ENCODE data around the gene S100A4.
A peak's percentile ranks its signal among the peaks of the same experiment; 100 is the strongest.

The S100A4 gene

DNA sequence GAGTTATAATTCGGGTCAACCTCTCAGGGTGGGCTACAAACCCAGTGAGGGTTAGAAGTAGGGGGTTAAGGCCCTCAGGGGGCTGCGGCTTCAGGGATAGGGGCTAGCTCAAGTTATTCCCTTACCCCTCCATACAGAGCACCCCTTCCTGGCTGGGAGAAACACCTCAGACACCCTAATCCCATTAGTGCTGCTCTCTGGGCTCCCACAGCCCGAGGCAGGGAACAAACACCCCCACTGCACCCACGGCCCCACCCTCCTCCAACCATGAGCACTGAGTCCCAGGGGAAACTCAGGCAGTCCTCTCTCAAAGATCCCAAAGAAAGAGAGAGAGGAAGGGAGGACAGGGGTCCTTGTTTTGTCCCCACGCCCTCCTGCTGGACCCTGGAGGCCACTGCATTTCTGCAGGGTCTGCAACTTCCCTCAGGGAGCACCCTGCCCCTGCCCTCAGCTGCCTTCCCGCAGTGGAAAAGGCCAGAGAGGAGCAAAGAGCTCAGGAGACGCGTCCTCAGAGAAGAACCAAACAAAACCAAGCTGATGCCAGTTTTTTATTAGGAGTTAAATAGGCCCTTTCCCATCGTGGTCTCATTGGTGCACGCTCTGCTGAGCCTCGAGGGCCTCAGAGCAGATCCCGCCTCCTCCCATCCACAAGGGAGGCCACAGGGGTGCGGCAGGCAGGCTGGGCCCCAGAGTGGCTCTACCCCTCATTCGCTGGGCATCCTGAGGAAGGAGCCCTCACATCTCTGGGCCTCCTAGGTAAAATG, 1.4 kb upstream of the S100A4 start:
- no peak for DNase-seq

DNA sequence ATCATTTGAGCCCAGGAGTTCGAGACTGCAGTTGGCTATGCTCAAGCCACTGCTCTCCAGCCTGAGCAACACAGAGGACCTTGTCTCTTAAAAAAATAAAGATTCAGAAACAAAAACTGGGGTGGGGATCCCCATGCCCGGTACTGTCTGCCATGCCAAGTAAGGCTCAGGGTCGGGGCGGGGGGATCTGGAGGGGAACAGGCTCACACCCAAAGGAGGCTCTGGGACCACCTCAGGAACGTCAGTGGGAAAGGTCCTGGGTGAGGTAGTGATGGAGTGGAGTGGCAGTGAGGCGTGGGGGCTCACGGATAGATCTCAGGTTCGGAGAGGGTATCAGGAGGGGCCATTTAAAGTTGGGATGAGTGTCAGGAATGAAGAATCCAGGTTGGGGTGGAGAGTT, 765 bp upstream of the S100A4 start:
- DNase-seq = no peak

DNA sequence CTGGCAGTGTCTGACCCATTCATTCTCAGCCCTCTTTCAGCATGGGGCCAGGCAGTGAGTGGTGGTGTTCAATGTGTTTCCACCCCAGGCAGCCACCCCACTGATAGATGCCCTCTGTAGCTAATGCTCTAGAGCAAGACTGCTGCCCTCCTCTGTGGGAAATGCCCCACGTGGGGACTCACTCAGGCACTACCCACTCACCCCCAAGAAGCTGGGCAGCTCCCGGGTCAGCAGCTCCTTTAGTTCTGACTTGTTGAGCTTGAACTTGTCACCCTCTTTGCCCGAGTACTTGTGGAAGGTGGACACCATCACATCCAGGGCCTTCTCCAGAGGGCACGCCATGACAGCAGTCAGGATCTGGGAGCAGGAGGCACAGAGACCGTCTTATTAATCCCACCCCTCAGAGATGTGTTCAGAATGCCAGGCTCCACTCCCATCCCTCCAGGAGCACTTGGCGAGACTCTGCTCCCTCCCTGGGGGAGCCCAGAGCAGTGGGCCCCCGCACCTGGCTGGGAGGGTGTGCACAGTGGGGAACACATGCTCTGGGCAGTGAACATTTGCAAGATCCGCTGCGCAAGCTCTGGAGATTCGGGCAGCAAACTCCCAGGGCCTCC, 1.0 kb downstream of the S100A4 start:
- DNase-seq = no peak

DNA sequence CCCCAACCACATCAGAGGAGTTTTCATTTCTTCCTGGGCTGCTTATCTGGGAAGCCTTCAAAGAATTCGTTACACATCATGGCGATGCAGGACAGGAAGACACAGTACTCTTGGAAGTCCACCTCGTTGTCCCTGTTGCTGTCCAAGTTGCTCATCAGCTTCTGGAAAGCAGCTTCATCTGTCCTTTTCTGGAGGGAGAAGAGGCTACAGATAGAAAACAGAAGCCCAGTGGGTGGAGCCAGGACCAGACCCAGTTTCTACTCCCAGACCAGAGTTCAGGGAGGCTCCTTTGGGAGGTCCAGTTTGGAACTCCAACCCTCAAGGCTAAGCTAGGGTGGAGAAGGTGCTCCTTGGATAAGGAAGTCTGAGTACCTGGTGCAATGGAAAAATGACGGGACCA, 1.9 kb downstream of the S100A4 start:
- no peak for DNase-seq

DNA sequence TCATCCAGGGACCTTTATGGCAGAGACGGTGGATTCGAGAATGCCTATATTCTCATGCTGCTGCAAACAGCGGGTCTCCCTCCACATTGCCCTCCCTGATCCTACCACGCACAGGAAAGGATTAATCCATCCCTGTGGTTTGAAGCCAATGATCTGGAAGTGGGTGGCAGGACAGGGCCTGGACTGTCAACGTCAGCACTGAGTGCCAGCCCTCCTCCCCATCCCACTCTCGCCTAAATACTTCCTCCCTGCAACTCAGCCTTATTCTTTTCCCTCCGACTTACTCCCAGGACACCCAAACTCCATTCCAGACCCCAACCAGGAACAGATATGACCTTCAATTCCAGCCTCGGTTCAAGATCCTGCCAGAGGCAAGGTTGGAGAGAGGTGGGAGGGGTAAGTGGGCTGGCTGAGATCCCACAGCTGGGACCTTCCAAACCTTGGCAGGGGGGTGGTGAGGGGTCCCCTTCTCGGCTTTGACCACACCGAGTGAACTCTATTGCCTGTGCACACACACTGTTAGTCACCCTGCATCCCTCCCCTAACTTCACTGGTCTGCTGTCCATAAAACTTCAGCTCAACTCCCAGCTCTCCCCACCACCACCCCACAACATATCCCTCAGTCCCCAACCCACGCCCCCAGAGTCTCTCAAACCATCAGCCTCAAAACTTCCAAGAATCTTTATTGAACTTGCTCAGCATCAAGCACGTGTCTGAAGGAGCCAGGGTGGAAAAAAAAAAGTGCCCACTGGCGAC, 2.5 kb downstream of the S100A4 start:
- no peak for DNase-seq

DNA sequence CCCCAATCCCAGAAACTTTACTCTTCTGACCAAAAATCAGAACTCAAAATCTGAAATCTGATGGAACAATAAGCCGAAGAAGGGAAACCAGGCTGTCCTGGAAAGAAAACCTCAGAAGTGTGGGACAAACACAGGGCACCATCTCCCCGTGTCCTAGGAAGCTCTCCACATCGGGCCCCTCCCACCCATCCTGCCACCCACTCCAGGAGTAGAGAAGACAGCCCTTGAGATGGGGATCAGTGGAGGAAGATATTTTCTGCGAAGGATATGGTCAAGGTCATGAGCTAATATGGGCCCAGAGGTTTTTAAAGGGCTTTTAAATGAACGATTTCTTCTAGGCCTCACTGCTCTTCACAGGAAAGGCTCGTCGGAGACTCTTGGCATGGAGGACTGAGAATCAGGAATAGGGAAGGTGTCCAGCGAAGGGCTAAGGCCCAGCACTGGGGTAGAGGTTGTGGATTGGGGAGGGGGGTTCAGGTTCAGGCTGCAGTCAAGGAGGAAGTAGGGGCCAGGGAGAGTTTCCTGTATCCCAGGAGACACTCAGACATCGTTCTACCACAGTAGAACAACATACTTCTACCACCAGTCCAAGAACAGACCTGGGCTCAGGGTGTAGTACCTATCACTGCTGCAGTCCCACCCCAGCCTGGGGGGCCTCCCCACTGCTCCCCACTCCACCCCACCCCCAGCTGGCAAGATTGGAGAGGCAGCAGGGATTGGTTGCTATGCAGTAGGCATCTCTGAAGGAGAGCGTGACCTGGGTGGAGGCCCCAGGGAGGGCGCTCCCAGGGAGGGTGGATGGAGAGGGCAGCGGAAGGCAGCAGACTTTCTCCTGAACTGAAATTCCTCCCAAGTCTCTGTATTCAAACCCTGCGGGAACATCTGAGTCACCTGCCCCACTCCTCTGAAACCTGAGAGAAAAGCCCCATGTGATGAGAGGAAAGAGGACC, 3.7 kb downstream of the S100A4 start:
- DNase-seq = no peak

DNA sequence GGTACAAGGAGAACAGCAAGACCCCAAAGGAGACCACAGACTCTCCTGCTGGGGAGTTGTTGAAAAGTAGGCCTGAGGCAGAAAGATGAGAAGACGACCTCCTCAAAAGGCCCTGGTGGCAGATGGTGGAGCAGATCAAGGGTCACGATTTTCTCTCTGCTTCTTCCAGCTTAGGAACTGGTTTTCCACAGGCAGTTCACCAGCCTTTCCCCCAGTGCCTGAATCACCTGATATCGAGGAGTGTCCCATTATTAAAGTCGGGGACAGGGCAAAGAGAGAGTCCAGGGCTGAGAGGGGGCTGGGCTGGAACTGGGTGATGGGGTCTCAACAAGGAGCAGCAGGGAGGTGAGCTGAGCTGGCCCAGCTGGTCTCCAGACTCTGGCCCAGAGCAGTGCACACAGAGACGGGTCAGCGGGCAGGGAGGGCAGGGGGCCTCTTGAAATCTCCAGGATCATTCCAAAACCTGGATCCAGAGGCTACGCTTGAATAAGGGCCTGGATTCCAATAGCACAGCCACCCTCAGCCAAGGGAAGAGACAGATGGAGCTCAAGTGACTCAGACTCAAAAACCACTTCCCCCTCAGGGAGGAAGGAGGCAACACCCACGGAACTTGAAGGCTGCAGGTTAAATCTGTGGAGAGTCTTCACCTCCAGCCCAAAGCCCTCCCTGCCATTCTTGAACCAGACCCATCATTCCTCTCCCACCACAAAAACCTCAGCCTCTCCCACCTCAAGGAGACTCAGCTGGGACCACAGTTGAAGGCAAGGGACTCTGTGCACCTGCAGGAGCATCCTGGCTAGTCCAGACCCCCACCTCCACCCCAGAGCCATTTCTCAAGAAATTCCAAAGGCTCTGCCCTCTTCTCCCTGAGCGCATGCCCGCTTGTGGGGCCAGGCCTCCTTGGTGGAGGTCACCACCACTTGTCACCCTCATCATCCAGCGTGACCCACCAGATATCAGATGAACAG, 4.9 kb downstream of the S100A4 start, which contains the start of gene S100A5:
S100A5 (minus strand) TSS at position 541 of the 968 bp plus-strand sequence. CDS start 743 bp downstream, outside the sequence.
- DNase-seq = peak in 3 of 5 donors; percentile 38 to 82 (median 43)

DNA sequence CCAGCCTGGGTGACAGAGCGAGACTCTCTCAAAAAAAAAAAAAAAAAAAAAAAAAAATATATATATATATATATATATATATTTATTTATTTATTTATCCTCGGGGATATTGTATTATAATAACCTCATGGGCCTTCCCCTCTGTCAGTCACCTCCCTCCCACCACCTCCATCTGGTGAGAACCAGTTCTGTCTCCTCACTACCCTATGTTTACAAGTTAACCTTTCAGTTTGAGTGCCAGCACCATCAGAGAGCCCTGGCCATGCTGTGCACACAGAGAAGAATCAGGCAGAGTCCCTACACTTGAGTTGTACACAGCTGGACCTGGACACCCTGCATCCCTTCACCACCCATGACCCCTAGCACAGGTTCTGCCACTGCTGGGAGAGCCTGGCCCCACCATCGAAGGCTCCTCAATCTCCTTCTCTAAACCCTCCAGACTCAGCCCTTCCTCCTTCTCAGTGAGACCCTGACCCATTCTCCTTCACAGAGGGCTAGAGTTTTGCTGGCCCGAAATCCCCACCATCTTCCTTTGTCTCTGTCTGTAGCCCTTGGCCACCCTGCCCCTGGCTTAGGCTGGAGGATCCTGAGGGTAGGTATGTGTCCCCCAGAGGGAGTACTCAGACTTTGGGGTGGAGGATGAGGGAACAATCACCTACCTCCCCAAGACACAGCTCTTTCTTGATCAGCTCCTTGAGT, 6.1 kb downstream of the S100A4 start:
- no peak for DNase-seq

DNA sequence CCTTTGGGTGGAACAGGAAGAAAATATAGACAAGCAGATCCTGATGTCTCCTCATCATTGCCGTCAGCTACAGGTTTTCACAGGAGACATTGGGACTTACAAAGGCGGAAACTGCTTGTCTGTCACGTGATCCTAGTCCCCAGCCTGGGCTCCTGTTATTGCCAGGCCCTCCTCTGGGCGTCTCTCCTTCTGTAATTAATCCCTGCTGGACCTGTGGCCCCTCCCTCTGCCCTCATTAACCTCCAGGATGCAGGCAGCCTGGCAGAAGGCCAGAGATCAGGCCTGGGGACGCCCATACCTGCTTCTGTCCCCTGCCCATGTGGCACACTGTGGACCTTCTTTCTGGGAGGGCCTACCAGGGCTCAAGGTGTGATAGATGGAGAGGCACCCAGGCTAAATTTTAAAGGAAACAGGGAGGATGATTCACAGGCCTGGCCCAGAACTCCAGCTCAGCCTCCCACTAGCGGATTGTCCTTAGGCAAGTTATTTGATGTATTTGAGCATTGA, 7.2 kb downstream of the S100A4 start:
- no peak for DNase-seq

DNA sequence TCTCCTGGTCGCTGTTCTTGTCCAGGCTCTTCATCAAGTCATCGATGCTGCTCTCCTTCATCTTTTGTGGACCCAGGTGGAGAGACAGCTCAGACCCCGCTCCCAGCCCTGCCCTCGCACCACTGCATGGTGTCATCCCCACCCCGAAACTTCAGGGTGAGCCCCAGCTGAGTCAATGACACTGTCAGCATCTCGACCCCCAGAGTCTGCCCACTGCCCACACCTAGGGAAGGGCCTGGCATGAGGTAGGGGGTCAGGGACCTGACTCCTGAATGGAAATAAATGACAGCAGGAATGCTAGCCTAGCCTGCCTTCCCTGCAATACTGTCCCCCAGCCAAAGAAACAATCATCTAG, 8.3 kb downstream of the S100A4 start:
- DNase-seq = no peak

DNA sequence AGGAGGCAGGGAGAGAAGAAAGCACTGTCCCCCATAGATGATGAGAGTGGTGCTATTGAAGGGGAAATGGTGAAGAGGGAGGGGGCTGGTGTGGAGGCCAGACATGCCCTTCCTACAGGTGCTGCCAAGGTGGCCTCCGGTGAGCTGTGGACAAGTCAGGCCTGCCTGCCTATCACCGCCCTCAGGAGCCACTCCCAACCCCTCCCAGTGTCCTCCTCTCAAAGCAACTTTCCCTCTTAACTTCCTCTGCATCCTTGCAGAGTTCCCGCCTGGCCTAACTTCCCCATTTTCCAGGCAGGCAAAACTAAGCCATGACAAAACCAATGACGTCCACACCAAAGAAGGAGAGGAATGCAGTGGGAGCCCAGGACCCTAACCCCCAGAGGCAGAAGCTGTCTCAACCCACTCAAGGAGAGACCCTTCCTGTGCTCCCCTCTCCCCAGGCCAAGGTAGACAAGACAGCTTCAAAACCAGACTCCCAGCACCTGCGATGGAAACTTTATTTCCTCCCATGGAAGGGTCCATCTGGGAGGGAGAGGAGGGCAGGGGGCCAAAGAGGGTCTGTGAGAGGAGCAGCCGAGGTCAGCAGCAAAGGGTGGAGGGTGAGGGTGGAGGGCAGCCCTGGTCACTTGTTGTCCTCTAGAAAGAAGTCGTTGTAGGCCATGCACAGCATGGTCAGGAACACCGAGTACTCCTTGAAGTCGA, 8.8 kb downstream of the S100A4 start:
- no peak for DNase-seq

DNA sequence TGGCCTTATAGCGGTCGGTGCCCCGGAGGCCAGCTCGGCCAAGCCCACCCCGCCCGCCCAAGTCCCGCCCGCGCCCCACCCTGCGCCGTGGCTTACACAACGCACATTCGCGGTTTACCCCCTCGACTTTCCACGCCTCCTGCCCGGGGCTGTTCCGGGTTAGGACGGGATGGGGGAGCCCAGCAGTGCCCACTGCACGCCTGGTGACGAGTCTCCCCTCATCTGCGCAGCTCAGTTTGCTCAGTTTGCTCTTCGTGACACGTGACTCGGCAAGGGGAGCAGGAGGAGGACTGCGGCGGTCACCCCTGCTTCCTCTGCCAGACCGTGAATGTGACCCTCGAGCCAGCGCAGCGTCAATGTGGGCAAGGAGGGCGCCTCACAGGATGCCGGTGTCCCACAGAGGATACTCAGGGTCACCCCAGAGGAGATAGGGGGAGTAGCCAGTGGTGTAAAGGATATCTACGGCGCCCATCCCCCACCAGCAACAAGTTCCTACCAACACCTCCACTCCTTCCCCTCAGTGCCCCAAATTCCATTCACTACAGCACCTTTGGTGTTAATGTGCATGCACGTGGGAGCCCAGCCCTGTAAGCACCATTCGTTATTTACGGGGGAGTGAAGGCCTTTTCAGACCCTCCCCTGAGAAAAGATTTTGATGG, 9.5 kb downstream of the S100A4 start:
- DNase-seq = peak; percentile 63 to 88 (median 76)

DNA sequence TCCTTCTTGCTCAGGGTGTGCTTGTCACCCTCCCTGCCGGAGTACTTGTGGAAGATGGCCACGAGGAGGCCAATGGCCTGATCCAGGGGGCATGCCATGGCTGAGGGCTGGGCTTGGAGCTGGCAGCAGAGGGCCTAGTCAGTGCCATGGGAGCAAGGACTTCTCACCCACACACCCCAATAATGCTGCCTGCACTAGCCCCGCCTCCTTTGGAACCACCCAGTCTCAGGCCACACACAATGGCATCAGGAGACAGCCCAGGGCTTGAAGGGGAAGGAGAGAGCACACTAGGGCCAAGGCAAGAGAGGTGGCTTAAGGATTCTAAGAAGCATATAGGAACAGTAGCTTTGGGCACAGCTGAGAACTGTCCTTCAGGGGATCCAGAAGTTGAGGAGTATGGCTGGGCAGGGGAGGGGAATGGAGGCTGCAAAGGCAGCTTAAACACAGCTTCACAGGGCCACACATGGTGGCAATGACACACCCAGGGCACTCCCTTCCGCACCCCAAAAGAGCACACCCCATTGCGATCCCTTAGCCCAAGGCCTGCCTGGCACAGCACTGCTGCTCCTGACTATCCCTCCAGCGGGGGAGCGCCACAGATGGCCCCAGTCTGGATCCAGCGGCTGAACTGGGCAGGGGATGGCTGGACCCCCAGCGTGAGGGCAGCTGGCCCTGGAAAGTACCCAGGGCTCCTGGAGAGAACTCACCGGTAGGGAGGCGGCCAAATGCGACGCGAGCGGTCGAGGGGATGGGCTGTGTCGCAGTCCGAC, 10.2 kb downstream of the S100A4 start, which contains the start of gene S100A6:
S100A6 (minus strand) TSS at position 750 of the 770 bp plus-strand sequence; CDS start at position 98, 652 bp downstream.
- peak in 1 of 5 donors; percentile 69 for DNase-seq

DNA sequence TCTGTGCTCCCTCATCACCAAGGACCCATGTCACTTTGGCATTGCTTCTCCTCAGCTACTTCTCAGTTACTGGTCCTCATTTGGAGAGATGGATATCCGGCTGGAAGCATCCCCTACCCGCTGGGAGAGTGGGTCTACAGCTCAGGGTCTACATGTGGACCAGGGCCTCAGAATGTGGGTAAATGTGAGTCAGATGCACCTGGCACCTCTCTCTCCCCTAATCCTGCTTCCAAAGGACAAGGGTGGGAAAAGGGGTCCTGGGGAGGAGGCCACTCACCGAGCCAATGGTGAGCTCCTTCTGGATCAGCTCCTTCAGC, 10.7 kb downstream of the S100A4 start:
- DNase-seq = no peak

DNA sequence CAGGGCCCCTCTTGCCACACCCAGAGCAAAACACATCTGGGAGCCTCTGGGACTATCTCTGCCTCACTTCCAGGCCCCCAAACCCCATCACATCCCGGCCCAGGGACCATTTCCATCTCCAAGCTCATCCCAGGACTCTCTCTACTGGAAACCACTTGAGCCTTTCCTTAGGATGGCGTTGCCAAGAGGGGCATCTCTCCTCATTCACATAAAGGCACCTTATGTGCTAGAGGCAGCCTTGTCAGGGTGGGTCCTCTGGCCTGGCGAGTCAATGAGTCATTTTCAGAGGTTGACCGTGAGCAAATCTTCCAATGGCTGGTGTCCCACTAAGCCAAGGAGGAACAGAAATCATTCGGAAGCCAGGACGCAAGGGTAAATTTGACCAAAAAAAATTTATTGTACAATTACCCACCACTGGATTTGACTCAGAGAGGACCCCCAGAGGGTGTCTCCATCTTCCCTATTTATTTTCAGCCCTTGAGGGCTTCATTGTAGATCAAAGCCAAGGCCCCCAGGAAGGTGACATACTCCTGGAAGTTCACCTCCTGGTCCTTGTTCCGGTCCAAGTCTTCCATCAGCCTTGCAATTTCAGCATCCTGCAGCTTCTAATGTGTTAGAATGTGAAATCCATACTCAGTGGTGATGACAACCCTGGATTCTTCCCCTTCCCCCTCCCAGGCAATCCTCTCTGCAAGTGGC, 11.2 kb downstream of the S100A4 start:
- DNase-seq = no peak

DNA sequence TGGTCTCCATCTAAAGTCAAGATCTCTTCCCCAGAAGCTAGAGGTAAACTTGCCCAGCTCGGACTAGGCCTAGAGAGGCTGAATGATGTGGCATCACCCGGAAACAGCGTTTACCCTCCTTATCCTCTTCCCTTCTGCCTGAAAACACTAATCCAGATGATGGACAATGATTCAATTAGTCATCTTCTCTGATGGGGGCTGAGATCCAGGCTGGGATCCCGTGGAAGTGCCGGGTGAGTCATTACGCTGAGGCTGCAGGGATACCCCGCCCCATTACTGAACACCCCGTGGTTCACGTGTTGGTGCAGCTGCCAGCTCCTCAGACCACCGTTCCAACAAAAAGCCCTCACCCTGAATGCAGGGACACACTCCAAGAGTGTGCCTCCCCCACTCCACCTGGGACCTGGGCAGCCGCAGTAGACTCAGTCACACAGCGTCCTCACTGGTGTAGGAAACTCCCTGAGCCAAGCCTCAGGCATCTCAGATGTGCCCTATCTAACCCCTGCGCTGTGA, 11.9 kb downstream of the S100A4 start:
- no peak for DNase-seq

DNA sequence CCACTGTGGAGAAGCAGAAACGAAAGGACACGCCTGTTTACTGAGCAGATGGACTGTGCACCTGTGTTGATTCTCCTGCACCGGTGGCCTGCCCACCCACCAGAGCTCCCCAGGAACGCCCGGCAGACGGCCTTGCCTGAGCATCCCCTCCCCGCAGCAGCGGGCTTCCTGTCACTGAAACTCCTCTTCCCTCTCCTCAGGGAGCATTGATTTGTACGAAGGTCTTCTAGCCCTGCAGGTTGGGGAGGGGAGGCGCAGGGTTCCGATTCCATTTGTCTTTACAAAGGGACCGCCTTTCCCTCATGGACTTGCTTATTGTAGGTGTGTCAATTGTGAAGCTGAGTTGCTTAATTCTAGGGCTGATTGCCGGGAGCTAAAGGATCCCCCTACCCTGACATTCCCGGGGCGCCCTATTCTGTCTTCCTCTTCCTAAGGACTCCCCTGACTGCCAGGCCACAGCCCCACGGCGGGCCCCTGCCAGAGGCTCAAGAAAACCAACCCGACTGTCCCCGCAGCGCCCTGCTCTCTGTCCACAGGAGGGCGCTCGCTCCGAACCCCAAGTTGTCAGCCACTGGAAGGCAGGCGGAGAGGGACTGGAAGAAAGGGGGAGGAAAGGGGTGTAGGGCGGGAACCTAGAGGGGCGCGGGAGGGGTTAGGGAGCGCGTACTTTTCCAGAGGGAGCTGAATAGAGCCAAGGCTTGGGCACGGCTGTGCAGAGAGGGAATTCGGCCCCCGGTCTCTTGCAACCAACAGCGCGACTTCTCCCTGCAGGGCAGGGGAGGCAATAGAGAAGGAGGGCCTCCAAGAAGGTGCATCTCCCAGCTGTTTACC, 12.6 kb downstream of the S100A4 start:
- peak; percentile 56 to 83 (median 69) for DNase-seq
